Neural crest cell (in vitro differentiated cells): ENCODE data around the gene CCDC77. TPM values are rescaled to one million over a fixed set of nuclear protein-coding genes. Genes with fewer than 3 reads are reported as not detected.

Source experiments
- DNase-seq: peaks from one replicate; pipeline ENCODE4 v3.0.0; 2021; ENCODE audit warnings: low read depth, mixed read lengths, low spot score
- H3K27ac Mint-ChIP-seq: one replicate; pipeline ENCODE4 v1.8.0; 2021; ENCODE audit warnings: mild to moderate bottlenecking, mixed read lengths; ENCODE audit not compliant: unreplicated experiment
- H3K27me3 Mint-ChIP-seq: 2 replicates; pipeline ENCODE4 v1.8.0; 2021; ENCODE audit warnings: low read depth, mild to moderate bottlenecking, mixed read lengths
- H3K36me3 Mint-ChIP-seq: 2 replicates; pipeline ENCODE4 v1.8.0; 2021; ENCODE audit warnings: low read depth, mild to moderate bottlenecking, mixed read lengths
- H3K4me1 Mint-ChIP-seq: 2 replicates; pipeline ENCODE4 v1.8.0; 2021; ENCODE audit warnings: mixed read lengths
- H3K4me3 Mint-ChIP-seq: one replicate; pipeline ENCODE4 v1.8.0; 2021; ENCODE audit warnings: mild to moderate bottlenecking, mixed read lengths
- H3K9me3 Mint-ChIP-seq: 2 replicates; pipeline ENCODE4 v1.8.0; 2021; ENCODE audit warnings: mixed read lengths
- CTCF ChIP-seq: fragments of 200-600 bp; sonication (generic); conservative IDR thresholded peaks from 2 replicates; pipeline ENCODE4 v1.5.0; 2021; ENCODE audit warnings: antibody characterized with exemption, mild to moderate bottlenecking
- total RNA-seq: library from RNA; stranded (reverse); gene quantifications from 2 replicates; pipeline ENCODE4 v1.2.1, GENCODE V29; 2021

Gene CCDC77
- total RNA-seq, 1 donor from 2014 or later, result 28.6 TPM

GRCh38 chr12:467591-467990 lies 66.1 kb downstream of the CCDC77 start:
- H3K9me3 Mint-ChIP-seq, result no peaks in the 10 kb centered on the region
- DNase-seq, result no peak
- H3K27ac Mint-ChIP-seq, result no peak overlapping the region
- peaks cover 31% of the 10 kb centered on the region for H3K27me3 Mint-ChIP-seq
- TF ChIP-seq CTCF, result no peak
- H3K4me1 Mint-ChIP-seq, result no peaks in the 10 kb centered on the region
- H3K4me3 Mint-ChIP-seq, result no peak overlapping the region
- no peaks in the 10 kb centered on the region for H3K36me3 Mint-ChIP-seq

GRCh38 chr12:468671-469389 lies 67.4 kb downstream of the CCDC77 start:
- no peaks in the 10 kb centered on the region for H3K36me3 Mint-ChIP-seq
- H3K4me3 Mint-ChIP-seq, result no peak overlapping the region
- TF ChIP-seq CTCF, result no peak
- no peak overlapping the region for H3K27ac Mint-ChIP-seq
- peaks cover 4% of the 10 kb centered on the region for H3K4me1 Mint-ChIP-seq
- H3K27me3 Mint-ChIP-seq, result peaks cover 18% of the 10 kb centered on the region
- H3K9me3 Mint-ChIP-seq, result no peaks in the 10 kb centered on the region
- no peak for DNase-seq

- no peak overlapping the region for H3K27ac Mint-ChIP-seq
- H3K27me3 Mint-ChIP-seq, result peaks cover 8% of the 10 kb centered on the region
- TF ChIP-seq CTCF, result no peak
- DNase-seq, result no peak
- no peaks in the 10 kb centered on the region for H3K36me3 Mint-ChIP-seq
- no peaks in the 10 kb centered on the region for H3K9me3 Mint-ChIP-seq
- H3K4me1 Mint-ChIP-seq, result peaks cover 4% of the 10 kb centered on the region
- no peak overlapping the region for H3K4me3 Mint-ChIP-seq
Measured at GRCh38 chr12:470133-470532, 68.7 kb downstream of the CCDC77 start.

- H3K27ac Mint-ChIP-seq, result no peak overlapping the region
- H3K9me3 Mint-ChIP-seq, result no peaks in the 10 kb centered on the region
- no peaks in the 10 kb centered on the region for H3K36me3 Mint-ChIP-seq
- no peak overlapping the region for H3K4me3 Mint-ChIP-seq
- no peak for TF ChIP-seq CTCF
- peaks cover 8% of the 10 kb centered on the region for H3K27me3 Mint-ChIP-seq
- peaks cover 17% of the 10 kb centered on the region for H3K4me1 Mint-ChIP-seq
- no peak for DNase-seq
Measured at GRCh38 chr12:473198-473597, 71.8 kb downstream of the CCDC77 start.

GRCh38 chr12:473863-474577 lies 72.6 kb downstream of the CCDC77 start:
- Mint-ChIP-seq H3K27ac (no peak overlapping the region), H3K4me1 (peaks cover 17% of the 10 kb centered on the region), H3K4me3 (no peak overlapping the region), H3K36me3 (no peaks in the 10 kb centered on the region), H3K27me3 (peaks cover 8% of the 10 kb centered on the region), H3K9me3 (no peaks in the 10 kb centered on the region)
- no peak for TF ChIP-seq CTCF
- no peak for DNase-seq
